Caco-2 (cell line): ENCODE measurements around the gene SSR3. TPM values are rescaled to one million over a fixed set of nuclear protein-coding genes. Genes with fewer than 3 reads are reported as not detected.

ENCODE experiments used
- BruUV-seq: library from RNA; stranded (reverse); fragments of 400-500 nt; replicated peaks from 2 replicates; lab custom pipeline; 2021; lab: Mats Ljungman, UMichigan
- CTCF ChIA-PET: fragments of 300-600 bp; sonication (Branson Sonifier 250); formaldehyde crosslinking; loops from one replicate; lab custom pipeline; 2022; ENCODE audit warnings: antibody characterized with exemption; lab: Charles Lee
- POLR2A ChIA-PET: fragments of 300-600 bp; sonication (Branson Sonifier 250); formaldehyde crosslinking; loops from one replicate; lab custom pipeline; 2022; ENCODE audit warnings: antibody characterized with exemption; lab: Charles Lee
- DNase-seq, 2 experiments: peaks; one replicate each; pipeline versions ENCODE4 v3.0.0 to v3.0.0-alpha.2; 2020 to 2022
- H3K27me3 ChIP-seq: replicated peaks from 2 replicates; pipeline ENCODE4 v1.6.0; 2011; ENCODE audit warnings: low read length; ENCODE audit not compliant: control insufficient read depth, insufficient read depth
- H3K36me3 ChIP-seq: 2 replicates; pipeline ENCODE4 v1.5.1; 2011; ENCODE audit warnings: low read length; ENCODE audit not compliant: control insufficient read depth, insufficient read depth
- H3K4me1 ChIP-seq: fragments of 250-450 bp; sonication (Bioruptor Pico); 2 replicates; pipeline ENCODE4 v1.5.1; 2020; ENCODE audit warnings: mild to moderate bottlenecking
- H3K4me3 ChIP-seq: 2 replicates; pipeline ENCODE4 v1.5.1; 2011; ENCODE audit warnings: low read depth, mild to moderate bottlenecking, control low read depth, low read length
- H3K9me3 ChIP-seq: fragments of 250-450 bp; sonication (Bioruptor Pico); 2 replicates; pipeline ENCODE4 v1.5.1; 2020; ENCODE audit warnings: mild to moderate bottlenecking, moderate library complexity
- H3K27ac Mint-ChIP-seq: one replicate; pipeline ENCODE4 v1.8.0; 2022; ENCODE audit warnings: mixed read lengths; ENCODE audit not compliant: unreplicated experiment
- H3K27me3 Mint-ChIP-seq: one replicate; pipeline ENCODE4 v1.8.0; 2022; ENCODE audit warnings: mixed read lengths; ENCODE audit not compliant: insufficient read depth, unreplicated experiment
- H3K36me3 Mint-ChIP-seq: one replicate; pipeline ENCODE4 v1.8.0; 2022; ENCODE audit warnings: mild to moderate bottlenecking, mixed read lengths; ENCODE audit not compliant: insufficient read depth, unreplicated experiment
- H3K4me1 Mint-ChIP-seq: one replicate; pipeline ENCODE4 v1.8.0; 2022; ENCODE audit warnings: low read depth, mixed read lengths; ENCODE audit not compliant: unreplicated experiment
- H3K4me3 Mint-ChIP-seq: one replicate; pipeline ENCODE4 v1.8.0; 2022; ENCODE audit warnings: mild to moderate bottlenecking, moderate library complexity, mixed read lengths; ENCODE audit not compliant: unreplicated experiment
- H3K9me3 Mint-ChIP-seq: one replicate; pipeline ENCODE4 v1.8.0; 2022; ENCODE audit warnings: mixed read lengths; ENCODE audit not compliant: unreplicated experiment
- intact Hi-C: fragments of 100-400 bp; cut with micrococcal nuclease; formaldehyde crosslinking; loops from one replicate; pipeline ENCODE4 v1.10.0; 2022; ENCODE audit not compliant: unreplicated experiment
- total RNA-seq: library from RNA; stranded (reverse); gene quantifications from 2 replicates; pipeline ENCODE4 v1.2.3, GENCODE V29; 2022
- TF ChIP-seq, protein P1 (sequence below), 2 experiments: fragments of 200-600 bp in 1 of 2; IDR thresholded peaks; 1 replicate in 1 of 2; 2 replicates in 1 of 2; pipeline versions ENCODE4 v1.5.1 to v1.8.0; 2011 to 2022; ENCODE audit warnings: antibody characterized with exemption in 1 of 2, control low read depth in 1 of 2, inconsistent platforms in 1 of 2, low read depth in 1 of 2, low read length in 1 of 2, mild to moderate bottlenecking in 1 of 2, moderate library complexity in 1 of 2; ENCODE audit not compliant: insufficient read depth in 1 of 2, severe bottlenecking in 1 of 2, unreplicated experiment in 1 of 2

The SSR3 gene
- total RNA-seq, 1 experiment from 2014 or later: 186 TPM

DNA sequence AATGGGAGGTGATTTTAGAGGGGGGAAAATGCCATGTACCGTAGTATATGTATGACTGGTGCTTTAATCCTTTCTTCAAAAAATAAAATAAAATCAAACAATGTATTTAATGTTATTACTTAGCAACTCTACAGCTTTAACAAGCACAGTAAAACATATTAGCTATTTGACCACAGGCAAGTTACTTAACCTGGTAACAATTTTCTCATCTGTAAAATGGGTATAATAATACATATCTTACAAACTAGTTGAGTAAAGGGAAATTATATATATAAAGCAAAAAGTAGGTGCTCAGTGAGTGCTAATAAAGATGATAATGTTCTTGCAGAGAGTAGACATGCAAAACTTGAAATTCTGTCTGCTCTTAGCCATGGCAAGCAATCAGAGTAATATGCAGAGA, 27.9 kb downstream of the SSR3 start:
- Mint-ChIP-seq H3K27me3 (no peaks in the 10 kb centered on the region), H3K36me3 (peaks cover 8% of the 10 kb centered on the region), H3K9me3 (no peaks in the 10 kb centered on the region), H3K27ac (no peak overlapping the region), H3K4me3 (no peak overlapping the region), H3K4me1 (no peaks in the 10 kb centered on the region)
- BruUV-seq: no TSS peak
- ChIA-PET CTCF (interaction anchor here (0.7 kb wide), 1 partner anchor 18 kb away, joined by 3 read pairs; no protein-coding TSS in a partner anchor), POLR2A (no interaction called here)
- DNase-seq: no peak
- intact Hi-C loops: no loop called here
- no peaks in the 10 kb centered on the region for H3K9me3 ChIP-seq
- no peaks in the 10 kb centered on the region for H3K36me3 ChIP-seq
- TF ChIP-seq, protein P1, sequence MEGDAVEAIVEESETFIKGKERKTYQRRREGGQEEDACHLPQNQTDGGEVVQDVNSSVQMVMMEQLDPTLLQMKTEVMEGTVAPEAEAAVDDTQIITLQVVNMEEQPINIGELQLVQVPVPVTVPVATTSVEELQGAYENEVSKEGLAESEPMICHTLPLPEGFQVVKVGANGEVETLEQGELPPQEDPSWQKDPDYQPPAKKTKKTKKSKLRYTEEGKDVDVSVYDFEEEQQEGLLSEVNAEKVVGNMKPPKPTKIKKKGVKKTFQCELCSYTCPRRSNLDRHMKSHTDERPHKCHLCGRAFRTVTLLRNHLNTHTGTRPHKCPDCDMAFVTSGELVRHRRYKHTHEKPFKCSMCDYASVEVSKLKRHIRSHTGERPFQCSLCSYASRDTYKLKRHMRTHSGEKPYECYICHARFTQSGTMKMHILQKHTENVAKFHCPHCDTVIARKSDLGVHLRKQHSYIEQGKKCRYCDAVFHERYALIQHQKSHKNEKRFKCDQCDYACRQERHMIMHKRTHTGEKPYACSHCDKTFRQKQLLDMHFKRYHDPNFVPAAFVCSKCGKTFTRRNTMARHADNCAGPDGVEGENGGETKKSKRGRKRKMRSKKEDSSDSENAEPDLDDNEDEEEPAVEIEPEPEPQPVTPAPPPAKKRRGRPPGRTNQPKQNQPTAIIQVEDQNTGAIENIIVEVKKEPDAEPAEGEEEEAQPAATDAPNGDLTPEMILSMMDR (IDR thresholded peaks at IDR 0.05; ENCODE audit: insufficient read depth in 1 of 2, low read depth in 1 of 2, low read length in 1 of 2, severe bottlenecking in 1 of 2, unreplicated experiment in 1 of 2): no peak
- no peaks in the 10 kb centered on the region for H3K4me1 ChIP-seq
- H3K4me3 ChIP-seq: no peak overlapping the region
- no peaks in the 10 kb centered on the region for H3K27me3 ChIP-seq

GRCh38 chr3:156525808-156526207, 29.1 kb downstream of the SSR3 start:
- Histone ChIP-seq H3K4me1 (no peaks in the 10 kb centered on the region), H3K4me3 (no peak overlapping the region), H3K9me3 (no peaks in the 10 kb centered on the region), H3K36me3 (no peaks in the 10 kb centered on the region), H3K27me3 (no peaks in the 10 kb centered on the region)
- Mint-ChIP-seq H3K4me1 (no peaks in the 10 kb centered on the region), H3K27me3 (no peaks in the 10 kb centered on the region), H3K9me3 (no peaks in the 10 kb centered on the region), H3K36me3 (peaks cover 8% of the 10 kb centered on the region), H3K4me3 (no peak overlapping the region), H3K27ac (no peak overlapping the region)
- BruUV-seq: no TSS peak
- CTCF ChIA-PET: no interaction called here
- TF ChIP-seq, protein P1 (IDR thresholded peaks at IDR 0.05; ENCODE audit: insufficient read depth in 1 of 2, low read depth in 1 of 2, low read length in 1 of 2, severe bottlenecking in 1 of 2, unreplicated experiment in 1 of 2): no peak
- no peak for DNase-seq
- intact Hi-C loops: no loop called here
- POLR2A ChIA-PET: no interaction called here

DNA sequence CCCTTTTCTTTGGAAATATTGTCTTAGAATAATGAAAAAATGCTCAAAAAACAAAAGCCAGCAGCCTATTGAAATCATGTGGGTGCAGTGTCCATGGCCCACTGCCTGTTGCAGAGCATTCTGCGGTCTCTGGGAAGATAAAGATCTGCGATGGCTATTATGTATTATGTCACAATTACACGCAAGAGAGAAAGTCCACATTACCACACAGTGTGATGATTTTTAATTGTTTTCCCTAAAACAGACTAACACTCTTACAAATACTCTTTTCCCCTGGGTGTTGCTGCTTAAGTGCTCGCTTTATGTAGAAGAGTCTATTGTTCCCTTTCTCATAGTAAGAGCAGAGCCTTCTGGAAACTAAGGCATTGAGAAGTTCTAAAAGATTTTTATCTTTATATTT, 32.2 kb downstream of the SSR3 start:
- no peaks in the 10 kb centered on the region for H3K9me3 Mint-ChIP-seq
- intact Hi-C loops: no loop called here
- no peak overlapping the region for H3K4me3 Mint-ChIP-seq
- Histone ChIP-seq H3K4me1 (no peaks in the 10 kb centered on the region), H3K27me3 (no peaks in the 10 kb centered on the region), H3K4me3 (no peak overlapping the region), H3K9me3 (no peaks in the 10 kb centered on the region), H3K36me3 (no peaks in the 10 kb centered on the region)
- H3K4me1 Mint-ChIP-seq: no peaks in the 10 kb centered on the region
- ChIA-PET CTCF (no interaction called here), POLR2A (no interaction called here)
- H3K36me3 Mint-ChIP-seq: no peaks in the 10 kb centered on the region
- BruUV-seq: no TSS peak
- no peak for DNase-seq
- H3K27ac Mint-ChIP-seq: no peak overlapping the region
- TF ChIP-seq, protein P1 (IDR thresholded peaks at IDR 0.05; ENCODE audit: insufficient read depth in 1 of 2, low read depth in 1 of 2, low read length in 1 of 2, severe bottlenecking in 1 of 2, unreplicated experiment in 1 of 2): no peak
- H3K27me3 Mint-ChIP-seq: peaks cover 10% of the 10 kb centered on the region
